AG10803 (cell line): ENCODE data around the gene BCS1L.

Source experiments
- DNase-seq: peaks from one replicate; pipeline ENCODE4 v3.0.0; 2010; ENCODE audit warnings: low read depth
- H3K4me3 ChIP-seq: 2 replicates; pipeline ENCODE4 v1.5.1; 2011; ENCODE audit warnings: mild to moderate bottlenecking, low read length, control low read depth
- TF ChIP-seq, protein P1 (sequence below): conservative IDR thresholded peaks from 2 replicates; pipeline ENCODE4 v1.5.1; 2011; ENCODE audit warnings: mild to moderate bottlenecking, low read length, control low read depth, inconsistent platforms

Gene BCS1L

DNA sequence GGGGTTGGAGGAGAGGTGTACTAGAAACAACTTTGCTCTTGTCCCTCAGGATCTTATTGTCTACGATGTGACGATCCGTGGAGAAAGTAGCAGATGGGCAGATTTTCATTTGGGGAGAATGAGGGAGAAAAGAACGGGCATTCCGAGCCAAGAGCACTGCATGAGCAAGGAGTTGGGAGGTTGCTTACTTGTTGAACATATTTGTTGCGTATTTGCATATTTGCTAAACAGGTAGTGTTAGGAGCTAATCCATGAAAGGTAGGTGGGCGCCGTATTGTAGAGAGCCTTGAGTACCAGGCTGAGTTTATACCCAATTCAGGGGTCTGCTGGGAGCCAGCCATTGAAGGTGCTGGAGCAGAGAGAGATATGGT lies 490 bp downstream of the BCS1L start:
- no peak for DNase-seq
- peak overlapping the region; percentile 89 for H3K4me3 ChIP-seq
- TF ChIP-seq, protein P1, sequence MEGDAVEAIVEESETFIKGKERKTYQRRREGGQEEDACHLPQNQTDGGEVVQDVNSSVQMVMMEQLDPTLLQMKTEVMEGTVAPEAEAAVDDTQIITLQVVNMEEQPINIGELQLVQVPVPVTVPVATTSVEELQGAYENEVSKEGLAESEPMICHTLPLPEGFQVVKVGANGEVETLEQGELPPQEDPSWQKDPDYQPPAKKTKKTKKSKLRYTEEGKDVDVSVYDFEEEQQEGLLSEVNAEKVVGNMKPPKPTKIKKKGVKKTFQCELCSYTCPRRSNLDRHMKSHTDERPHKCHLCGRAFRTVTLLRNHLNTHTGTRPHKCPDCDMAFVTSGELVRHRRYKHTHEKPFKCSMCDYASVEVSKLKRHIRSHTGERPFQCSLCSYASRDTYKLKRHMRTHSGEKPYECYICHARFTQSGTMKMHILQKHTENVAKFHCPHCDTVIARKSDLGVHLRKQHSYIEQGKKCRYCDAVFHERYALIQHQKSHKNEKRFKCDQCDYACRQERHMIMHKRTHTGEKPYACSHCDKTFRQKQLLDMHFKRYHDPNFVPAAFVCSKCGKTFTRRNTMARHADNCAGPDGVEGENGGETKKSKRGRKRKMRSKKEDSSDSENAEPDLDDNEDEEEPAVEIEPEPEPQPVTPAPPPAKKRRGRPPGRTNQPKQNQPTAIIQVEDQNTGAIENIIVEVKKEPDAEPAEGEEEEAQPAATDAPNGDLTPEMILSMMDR: no peak

- no peak overlapping the region for H3K4me3 ChIP-seq
- TF ChIP-seq, protein P1: no peak
- no peak for DNase-seq
Measured at GRCh38 chr2:218662377-218662776, 2.9 kb downstream of the BCS1L start.

GRCh38 chr2:218662827-218663226 lies 3.3 kb downstream of the BCS1L start:
- TF ChIP-seq, protein P1: no peak

GRCh38 chr2:218663901-218664300 lies 4.4 kb downstream of the BCS1L start:
- no peak for DNase-seq
- no peak overlapping the region for H3K4me3 ChIP-seq
- TF ChIP-seq, protein P1: no peak

More at GRCh38 chr2:218662827-218663226, 3.3 kb downstream of the BCS1L start:
- DNase-seq: no peak
- no peak overlapping the region for H3K4me3 ChIP-seq

DNA sequence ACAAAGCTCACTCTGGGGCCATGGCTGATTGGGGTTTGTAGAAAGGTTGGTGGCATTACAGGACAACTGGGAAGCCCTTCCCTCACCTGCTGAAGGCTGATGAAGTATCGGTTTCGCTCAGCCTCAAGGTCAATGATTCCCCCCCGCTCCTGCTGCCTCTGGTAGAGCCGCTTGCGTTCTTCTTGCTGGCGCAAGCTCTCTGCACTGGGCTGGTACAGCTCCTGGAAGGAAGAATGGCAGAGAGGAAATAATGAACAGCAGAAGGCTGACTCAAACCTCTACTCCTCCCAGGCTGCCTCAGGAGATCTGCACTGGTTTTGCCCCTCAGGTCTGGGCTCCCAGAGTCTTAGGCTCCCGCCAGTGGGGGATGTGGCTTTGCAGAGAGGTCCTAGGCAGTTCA lies 5.2 kb downstream of the BCS1L start:
- DNase-seq: no peak

GRCh38 chr2:218671097-218671653 lies 11.7 kb downstream of the BCS1L start:
- peak; percentile 12 for DNase-seq
- peak overlapping the region; percentile 96 for H3K4me3 ChIP-seq
- TF ChIP-seq, protein P1: no peak

More for the DNA sequence above, 5.2 kb downstream of the BCS1L start:
- TF ChIP-seq, protein P1: no peak
- no peak overlapping the region for H3K4me3 ChIP-seq

GRCh38 chr2:218671654-218672566 lies 12.4 kb downstream of the BCS1L start, which contains the start of the genes RNF25 and STK36:
TSS of gene RNF25 (minus strand) at chr2:218672002. CDS start at chr2:218671970, 32 bp downstream.
TSS of gene STK36 (plus strand) at chr2:218672086. CDS start at chr2:218672830, 744 bp downstream.
- peak within 1 kb of the TSS; percentile 96 for H3K4me3 ChIP-seq
- peak; percentile 89 for DNase-seq
- TF ChIP-seq, protein P1: no peak
